Measurements from ENCODE around the gene IL17F.
A peak's percentile ranks its signal among the peaks of the same experiment; 100 is the strongest.

Gene IL17F

DNA sequence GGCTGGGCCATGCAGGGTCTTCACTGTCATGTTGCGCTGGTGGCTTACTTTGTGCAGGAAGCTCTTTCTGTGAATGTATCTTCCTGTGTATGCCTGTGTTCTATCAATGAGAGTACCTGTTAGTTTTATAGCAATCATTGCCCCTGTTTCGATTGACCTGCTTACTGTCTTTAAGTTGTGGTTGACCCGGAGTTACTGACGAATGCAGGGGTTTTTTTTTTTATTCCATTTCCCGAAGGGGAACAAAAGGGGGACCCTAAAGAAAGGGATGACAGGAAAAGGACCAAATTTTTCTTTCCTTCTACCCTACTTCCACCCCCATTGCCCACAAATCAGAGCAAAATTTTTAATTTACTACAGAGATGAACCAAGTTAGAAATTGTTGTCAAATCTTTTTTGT, at the start of gene IL17F:
TSS of gene IL17F (minus strand) at position 101 of the 400 bp plus-strand sequence. CDS start at position 30, 71 bp downstream.
- no peak for DNase-seq (ENCODE audit: low read depth)

DNA sequence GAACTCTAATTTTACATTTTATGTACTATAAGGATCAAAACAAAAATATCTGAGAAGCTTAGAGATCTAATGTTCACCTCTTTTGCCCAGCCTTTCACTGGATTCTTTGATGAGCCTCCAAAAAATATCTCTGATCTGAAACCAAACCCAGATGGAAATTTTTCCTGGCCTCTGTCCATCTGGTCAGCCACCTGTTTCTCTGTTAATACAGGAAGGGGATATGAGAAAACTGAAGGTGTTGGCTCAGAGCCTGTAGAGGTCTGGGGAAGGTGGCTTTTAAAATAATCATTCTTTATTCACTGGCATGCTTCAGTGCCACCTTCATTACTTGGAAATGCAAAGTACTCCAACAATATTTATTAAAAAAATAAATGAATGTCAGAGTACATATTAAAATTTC, 48.8 kb upstream of the IL17F start:
- DNase-seq (ENCODE audit: low read depth), result no peak

DNA sequence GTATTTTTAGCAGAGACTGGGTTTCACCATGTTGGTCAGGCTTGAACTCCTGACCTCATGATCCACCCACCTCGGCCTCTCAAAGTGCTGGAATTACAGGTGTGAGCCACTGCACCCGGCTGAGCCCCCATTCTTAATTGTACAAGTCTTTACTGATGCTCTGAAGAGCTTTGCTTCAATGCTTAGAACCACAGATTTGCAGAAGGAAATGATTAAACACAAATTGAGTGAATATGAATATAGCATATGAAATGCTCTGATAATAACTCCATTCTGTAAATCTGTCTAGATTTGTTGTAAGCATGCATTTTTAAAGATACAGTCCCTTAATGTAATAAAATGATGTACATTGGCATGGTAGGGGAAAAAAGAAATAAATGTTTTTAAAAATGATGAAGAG, 44.5 kb upstream of the IL17F start:
- no peak for DNase-seq (ENCODE audit: low read depth)

DNA sequence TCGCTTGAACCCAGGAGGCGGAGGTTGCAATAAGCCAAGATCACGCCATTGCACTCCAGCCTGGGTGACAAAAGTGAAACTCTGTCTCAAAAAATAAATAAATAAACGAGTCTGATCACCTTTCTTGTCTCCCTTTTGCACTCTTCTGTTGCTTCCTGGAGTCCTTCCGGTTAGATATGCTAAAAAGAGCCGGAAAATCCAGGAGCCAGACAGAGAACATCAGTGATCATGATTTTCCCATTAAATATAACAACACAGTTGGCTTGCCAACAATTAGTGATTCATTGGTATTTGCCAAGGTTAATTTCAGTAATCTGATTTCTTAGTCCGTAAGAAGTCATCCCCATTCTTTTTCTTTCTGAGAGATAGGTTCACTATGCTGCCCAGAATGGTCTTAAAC, 43.9 kb upstream of the IL17F start:
- no peak for DNase-seq (ENCODE audit: low read depth)

DNA sequence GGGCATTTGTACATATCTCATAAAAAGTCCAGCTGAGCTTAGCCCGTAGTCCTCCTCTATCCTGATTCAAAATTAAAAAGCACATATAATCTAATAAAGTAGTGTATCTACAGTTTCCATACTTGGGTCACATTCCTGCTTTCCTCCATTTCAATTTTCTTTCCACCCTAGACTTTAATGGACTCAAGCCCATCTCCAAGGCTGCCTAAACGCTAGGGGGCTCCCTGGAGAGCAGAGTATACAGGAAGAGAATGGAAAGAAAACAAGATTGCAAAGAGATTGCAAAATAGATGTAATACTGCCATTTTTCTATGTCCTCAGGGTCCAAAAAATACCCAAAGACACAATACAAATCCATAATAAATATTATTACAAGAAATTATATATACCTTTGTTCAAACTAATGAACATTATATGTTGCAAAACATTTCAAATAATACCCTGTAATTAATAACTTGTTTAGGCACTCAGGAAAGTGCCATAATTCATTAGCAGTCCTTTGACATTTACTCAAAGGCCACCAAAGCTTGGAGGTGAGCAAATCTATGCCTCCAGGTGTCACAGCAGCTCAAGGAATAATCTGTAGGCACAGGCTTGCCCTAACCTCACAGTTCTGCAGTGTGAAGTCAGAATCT, 42.6 kb upstream of the IL17F start:
- no peak for DNase-seq (ENCODE audit: low read depth)

DNA sequence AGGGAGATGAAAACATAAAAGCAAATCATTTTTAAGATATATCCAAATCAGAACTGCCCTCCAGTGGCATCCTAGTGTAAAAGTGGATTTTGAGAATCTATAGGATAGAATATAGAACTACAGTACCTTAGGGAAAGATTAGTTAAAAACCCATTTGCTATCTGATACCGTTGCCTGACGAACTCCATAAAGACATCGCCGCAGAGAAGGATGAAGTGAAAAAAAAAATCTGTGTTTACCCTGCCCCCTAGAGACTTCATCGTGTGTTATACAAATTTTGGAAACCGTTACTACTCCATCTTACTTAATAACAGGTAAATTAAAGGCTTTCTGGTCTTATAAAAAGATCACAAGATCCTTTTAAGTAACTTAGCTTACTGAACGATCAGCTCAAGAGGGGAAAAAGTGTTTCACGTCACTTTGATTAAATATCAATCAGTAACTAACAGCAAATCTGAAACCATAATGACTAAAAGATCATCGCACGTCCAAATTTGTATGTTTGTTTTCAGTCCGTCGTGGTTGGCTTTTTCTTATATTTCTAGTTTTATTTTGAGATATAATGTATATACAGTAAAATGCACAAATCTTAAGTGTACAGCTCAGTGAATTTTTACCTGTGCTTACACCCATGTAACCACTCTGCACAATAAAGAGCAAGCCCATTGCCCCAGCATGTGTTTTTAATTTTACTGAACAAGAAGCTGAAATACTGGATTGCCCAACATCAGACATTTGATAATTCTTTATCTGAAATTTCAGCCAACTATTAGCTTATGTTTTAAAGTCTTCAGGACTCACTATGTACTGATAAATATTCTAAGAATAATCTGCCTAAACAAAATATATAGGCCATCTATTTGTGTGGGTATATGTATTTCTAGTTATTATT, 41.1 kb upstream of the IL17F start:
- DNase-seq (ENCODE audit: low read depth), result no peak

DNA sequence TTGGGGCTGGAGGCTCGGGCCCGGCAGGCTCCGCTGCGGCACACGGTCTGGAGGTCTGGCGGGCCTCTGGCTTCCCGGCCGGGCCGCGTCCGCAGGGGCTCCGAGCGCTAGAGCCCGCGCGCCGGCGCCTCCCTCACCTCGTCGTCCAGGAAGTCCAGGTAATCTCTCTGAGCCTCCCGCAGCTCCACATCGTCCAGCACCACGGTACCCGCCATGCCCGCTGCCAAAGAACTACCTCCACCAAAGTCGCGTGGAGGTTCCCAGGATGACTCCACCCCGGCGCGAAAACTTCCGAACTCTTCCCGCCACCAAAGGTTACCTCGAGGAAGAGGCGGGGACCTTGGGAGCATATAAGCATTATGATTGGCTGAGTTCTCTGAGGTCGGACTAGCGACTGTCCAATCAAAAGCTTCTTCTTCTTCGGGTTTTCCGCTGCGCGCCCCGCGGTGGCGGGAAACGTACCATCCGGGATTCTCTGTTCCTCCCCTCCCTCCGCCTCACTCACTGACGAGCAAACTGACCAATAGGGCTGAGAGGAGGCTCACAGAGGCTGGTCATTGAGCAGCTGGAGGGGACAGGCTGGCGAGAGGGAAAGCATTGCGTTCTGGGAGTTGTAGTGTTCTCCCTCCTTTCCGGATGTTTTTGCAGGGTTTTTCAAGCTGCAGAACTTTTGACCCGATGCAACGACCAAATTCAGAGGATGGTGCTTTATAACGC, 40.3 kb upstream of the IL17F start, which contains the start of gene MCM3:
TSS of gene MCM3 (minus strand) at position 283 of the 717 bp plus-strand sequence. CDS start at position 215, 68 bp downstream.
- DNase-seq (ENCODE audit: low read depth), result peak; percentile 98

DNA sequence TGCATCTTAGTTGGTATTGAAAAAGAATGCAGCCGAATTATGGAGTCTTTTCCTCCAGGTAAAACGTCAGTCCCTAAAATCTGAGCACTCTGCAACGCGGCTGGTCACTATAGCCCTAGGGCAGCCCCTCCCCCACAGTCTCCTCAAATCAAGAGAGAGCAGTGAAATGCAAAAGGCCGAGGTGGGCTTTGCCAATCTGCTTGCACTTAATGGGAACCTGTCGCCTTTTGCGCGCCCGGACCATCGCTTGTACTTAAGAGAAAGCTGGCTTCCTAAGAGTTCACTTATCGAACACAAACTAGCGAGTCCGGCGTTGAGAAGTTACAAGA, 39.8 kb upstream of the IL17F start:
- DNase-seq (ENCODE audit: low read depth), result no peak

DNA sequence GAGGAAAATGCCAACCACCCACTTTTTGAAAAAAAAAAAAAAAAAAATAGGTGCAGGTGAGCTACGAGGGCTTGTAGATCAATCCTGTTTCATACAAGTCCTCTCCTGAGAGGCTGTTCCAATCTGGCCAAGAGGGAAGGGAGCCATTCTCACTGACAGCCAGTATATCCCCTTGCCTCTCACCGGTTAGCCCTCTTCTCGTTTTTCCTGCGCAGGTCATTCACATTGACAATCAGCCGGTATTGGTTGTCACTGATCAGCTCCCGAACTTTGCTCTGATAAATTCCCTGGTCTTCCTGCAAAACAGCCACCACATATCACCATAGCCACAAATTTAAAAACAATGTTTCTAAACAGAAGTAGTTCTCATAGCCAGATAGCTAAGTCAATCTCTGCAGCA, 38.8 kb upstream of the IL17F start:
- DNase-seq (ENCODE audit: low read depth), result no peak

DNA sequence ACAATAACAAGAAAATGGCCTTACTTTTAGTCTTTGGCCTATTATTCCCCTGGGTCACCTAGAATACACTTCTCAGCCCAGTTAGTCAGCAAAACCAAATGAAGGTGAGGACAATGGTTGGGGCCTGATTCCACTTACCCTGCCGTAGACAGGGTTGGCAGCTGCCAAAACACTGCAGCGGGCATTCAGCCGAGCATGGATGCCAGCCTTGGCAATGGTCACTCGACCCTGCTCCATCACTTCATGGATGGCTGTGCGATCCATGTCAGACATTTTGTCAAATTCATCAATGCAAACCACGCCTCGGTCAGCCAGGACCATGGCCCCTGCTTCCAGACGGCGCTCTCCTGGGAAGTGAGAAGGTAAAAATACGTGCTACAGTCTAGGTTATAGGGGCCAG, 31.8 kb upstream of the IL17F start:
- DNase-seq (ENCODE audit: low read depth), result no peak

DNA sequence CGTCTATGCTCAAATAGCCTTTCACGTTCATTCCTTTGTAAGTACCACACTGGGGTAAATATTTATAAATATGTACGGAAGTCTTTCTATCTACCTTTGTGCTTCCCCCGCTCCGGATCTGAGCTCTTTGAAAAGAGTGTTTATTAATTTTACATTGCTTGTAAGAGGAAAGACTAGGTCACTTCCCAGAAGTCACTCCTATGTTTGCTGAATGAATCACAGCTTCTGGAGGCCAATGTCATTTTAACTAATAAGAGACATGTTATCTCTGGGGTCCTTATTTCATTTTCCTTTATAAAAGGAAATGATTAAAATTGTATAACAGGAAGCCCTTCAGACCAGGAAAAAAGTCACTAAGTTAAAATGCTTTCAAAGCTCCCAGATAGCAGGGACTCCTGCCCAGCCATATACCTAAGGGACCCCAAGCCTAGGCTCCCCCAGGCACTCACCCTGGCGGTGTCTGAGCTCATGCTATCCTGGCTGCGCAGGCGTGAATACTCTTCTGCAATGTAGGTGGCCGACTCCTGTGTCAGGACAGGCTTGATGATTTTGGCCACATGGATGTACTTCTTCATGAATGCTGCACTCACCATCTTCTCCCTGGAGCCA, 27.7 kb upstream of the IL17F start:
- DNase-seq (ENCODE audit: low read depth), result no peak

DNA sequence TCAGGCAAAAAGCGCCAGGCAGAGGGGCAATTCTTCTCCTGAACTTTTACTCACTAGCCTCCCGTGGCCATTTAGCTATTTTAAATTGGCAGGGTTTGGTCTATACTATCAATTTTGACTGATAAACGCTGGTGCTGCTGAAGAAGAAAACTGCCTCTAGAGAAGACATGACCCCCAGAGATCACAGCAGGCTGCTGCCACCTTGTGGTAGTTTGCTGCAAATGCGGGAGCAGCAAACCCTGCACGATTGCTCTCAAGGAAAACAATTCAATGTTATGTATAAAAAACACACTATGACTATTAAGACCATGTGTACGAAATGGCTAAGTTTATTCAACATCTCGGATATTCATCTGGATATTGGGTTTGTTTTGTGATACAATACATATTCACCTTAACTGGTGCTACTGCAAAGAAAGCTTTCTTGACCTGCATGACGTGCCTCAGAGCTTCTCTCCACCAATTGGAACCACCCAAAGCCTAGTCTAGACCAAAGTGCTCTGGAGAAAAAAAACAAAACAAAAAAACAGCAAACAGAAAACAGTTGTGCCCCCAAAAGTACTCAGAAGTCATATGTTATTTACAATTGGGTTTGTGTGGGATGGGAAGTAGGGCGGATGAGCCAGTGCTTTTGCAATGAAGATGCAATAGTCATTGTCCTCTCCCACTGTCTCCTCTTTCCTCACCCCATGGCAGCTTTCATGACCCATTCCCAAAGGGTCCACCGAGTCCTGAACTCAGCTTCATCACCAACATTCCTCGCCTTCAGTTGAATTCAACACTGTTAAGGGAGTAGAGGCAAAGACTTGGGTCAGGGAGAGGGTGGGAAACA, 19.6 kb upstream of the IL17F start:
- DNase-seq (ENCODE audit: low read depth), result no peak

DNA sequence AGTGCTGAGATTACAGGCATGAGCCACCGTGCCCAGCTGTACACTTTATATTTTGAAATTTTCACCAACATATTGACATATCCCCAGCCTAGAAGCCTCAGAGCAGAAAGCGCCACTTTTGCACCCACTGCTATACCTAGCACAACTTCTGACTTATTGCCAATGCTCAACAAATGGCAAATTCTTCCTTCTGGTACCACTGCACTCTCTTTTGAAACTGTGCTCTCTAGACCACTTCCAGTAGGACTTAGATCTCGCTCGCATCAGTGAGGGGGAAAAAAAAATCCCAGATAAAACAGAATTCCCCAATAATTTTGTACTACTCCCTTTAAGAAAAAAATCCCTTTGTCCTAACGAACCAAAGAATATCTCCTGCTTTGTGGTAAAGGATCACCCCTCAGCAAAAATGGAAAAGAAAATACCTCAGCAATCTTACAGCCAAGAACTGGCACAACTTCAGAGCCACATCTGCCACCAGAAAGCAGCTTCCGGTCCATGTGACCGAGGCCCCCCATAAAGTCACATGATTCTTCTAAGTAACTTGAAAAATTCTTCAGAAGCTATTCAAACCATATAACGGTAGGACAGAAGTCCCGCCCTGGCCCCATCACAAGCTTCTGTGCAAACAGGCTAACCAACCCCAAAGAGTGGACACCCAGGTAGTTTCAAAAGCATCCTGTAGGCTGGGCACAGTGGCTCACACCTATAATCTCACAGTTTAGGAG, 18.5 kb upstream of the IL17F start:
- no peak for DNase-seq (ENCODE audit: low read depth)

DNA sequence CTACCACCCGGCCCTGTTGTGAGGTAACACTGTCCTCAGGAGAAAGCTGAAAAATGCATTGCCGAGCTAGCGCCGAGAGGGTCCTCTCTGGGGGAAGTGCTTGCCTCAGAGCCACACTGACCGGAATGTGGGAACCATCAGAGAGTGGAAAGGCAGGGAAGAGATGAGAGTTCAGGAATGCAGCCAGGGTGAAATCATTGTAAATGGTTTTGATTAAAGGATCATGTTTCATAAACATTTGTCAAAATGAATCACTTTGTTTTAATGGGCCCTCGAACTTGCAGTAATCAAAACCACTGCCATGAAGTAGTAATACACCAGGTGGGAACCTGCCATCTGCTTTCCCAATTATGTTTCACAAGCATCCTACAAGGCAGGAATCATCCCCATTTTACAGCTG, 16.9 kb upstream of the IL17F start:
- peak; percentile 60 for DNase-seq (ENCODE audit: low read depth)

DNA sequence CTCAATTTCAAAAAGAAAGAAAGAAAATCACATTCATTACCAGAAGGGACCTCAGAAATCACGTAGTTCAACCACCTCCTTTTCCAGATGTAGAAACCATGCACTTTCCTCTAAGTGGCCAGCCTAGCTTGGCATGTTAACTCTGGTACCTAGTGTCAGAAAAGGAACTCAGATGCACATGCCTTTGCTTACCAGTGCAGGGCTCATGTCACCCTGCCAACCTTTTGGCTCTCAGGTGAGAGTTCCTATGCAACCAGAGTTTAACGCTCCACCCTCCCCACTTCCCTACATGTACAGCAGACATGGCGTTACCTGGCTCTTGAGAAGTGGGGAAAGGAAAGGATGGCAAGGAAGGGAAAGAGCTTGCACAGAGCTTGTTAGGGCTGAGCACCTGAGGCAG, 16.3 kb upstream of the IL17F start:
- no peak for DNase-seq (ENCODE audit: low read depth)

DNA sequence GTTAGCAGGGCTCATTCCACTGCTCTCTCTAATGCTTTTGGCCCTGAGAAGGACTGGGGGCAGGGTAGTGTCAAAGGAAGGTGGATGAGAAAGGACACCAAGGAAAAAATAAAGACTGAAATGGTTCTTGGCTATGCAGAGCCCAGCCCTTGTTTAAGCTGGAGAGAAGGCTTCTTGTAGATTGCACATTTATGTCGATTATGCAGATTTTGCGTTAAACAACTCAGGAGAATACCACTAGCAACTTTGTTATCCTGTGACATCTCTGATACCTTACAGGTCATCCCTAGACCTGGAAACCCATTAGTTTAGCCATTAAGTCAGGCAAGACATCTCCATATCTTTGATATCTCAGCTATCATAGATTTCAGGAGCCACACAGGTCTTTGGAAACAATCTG, 11.1 kb upstream of the IL17F start:
- no peak for DNase-seq (ENCODE audit: low read depth)

DNA sequence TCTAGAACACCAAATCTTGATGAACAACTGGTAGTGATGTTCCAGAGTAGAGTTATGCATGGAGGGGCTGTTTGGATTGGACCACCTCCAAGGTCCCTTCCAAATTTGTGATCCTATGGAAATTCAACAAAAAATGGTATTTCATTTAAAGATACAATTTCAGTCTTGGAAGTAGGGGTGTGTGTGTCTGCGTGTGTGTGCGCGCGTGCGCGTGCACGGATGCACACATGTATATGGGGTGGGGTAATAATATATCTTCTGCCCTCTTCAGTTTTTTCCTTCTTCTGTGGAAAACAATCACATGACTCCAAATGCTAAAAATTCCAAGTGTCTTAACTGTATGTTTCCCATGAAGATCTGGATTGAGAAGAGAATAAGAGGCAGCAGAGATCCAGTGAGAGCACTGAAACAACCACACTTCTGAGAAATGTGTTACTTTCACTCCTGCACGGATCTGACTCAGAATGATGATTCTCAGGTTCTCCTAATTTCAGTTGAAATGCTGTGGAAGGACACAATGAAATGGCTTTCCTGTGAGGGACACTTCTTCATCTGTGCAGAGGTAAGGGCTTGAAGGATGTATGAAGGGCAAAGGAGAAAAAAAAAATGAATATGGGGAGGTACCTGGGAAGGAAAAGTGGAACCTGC, 10.6 kb upstream of the IL17F start:
- no peak for DNase-seq (ENCODE audit: low read depth)

DNA sequence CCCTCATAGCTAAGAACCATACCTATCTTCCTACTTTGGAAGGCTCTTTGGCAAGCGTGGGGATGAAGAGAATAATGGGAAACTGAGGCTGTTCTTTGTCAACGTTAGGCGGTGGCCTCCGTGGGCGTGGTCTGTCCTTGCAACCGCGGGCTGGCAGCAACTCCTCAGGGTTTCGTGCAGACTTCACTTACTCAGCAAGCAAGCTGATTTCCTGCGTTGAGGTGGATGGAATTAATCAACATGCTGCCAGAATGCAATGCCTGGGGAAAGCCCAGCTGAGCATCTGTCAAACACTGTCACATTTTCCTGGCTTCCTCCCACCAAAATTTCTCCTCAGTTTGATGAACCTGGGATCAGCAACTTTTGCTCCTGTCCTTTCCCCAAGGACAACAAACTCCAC, 9.2 kb upstream of the IL17F start:
- DNase-seq (ENCODE audit: low read depth), result no peak

DNA sequence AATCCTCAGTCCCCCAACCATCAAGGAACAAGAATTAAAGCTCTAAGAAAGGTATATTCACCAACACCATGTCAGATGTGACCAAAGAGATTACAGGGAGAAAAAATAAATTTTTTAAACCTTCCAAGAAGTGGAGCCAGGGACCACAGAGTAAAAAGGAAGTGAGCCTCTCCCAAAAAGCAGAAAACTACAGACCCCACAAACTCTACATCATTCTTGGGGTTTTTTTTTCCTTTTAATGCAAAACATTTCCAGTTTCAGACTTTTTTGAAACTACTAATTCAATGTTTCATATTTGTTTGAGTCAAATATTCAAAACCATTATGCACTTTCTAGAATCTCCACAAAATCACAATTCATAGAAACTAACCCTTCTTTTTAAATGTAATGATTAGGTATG, 6.8 kb upstream of the IL17F start:
- DNase-seq (ENCODE audit: low read depth), result no peak

DNA sequence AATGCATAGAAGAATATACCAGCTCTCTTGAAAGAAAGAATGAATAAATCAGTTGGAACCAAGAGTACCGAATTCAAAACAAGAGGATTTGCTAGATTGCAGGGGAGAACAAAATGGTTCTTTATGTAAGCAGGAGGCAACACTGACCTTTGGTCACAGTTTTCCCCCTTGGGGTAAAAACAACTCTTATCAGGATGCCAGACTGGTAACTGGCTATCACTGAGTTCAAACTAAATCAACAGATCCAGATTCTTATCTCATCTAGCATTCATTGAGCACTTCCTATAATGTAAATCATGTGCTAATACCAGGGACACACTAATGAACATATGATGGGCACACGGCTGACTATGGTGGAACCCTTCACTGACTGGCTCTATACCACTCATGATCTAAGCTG, 4.8 kb upstream of the IL17F start:
- DNase-seq (ENCODE audit: low read depth), result no peak

DNA sequence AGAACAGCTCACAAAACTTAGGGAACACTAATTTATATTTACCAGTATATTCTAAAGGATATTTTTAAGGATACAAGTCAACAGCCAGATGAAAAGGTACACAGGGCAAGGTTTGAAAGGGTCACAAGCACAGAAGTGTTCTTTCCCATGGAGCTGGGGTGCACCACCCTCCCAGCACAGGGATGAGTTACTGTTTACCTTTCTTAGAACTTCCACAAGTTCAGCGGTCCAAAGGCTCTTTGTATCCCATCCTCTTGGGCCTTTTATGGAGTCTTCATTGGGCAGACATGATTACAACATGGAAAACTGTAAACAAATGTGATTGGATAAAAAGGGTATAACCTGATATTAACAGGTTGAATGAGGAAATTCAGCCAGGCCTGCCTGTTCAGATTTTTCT, 1.1 kb upstream of the IL17F start:
- no peak for DNase-seq (ENCODE audit: low read depth)

Data from GM04503 (cell line).